ENCODE data around the gene TRPV4.

The TRPV4 gene

GRCh38 chr12:109793411-109793810 lies 39.8 kb downstream of the TRPV4 start:
- no peak for DNase-seq (ENCODE audit: extremely low read depth, low read depth)
- no peak for TF ChIP-seq CTCF (IDR thresholded peaks at IDR 0.05; ENCODE audit: low read depth, low read length)

GRCh38 chr12:109792992-109793391 lies 40.2 kb downstream of the TRPV4 start:
- no peak for TF ChIP-seq CTCF (IDR thresholded peaks at IDR 0.05; ENCODE audit: low read depth, low read length)
- no peak for DNase-seq (ENCODE audit: extremely low read depth, low read depth)

- DNase-seq (ENCODE audit: extremely low read depth, low read depth) = no peak
- TF ChIP-seq CTCF (IDR thresholded peaks at IDR 0.05; ENCODE audit: low read depth, low read length) = no peak
Measured at GRCh38 chr12:109789526-109790048, 43.6 kb downstream of the TRPV4 start.

- TF ChIP-seq CTCF (IDR thresholded peaks at IDR 0.05; ENCODE audit: low read depth, low read length) = no peak
- DNase-seq (ENCODE audit: extremely low read depth, low read depth) = no peak
Measured at GRCh38 chr12:109786799-109787198, 46.4 kb downstream of the TRPV4 start.

- no peak for TF ChIP-seq CTCF (IDR thresholded peaks at IDR 0.05; ENCODE audit: low read depth, low read length)
- no peak for DNase-seq (ENCODE audit: extremely low read depth, low read depth)
Measured at GRCh38 chr12:109785854-109786253, 47.3 kb downstream of the TRPV4 start.

GRCh38 chr12:109783965-109784244 lies 49.3 kb downstream of the TRPV4 start:
- TF ChIP-seq CTCF (IDR thresholded peaks at IDR 0.05; ENCODE audit: low read depth, low read length) = no peak
- no peak for DNase-seq (ENCODE audit: extremely low read depth, low read depth)

- no peak for TF ChIP-seq CTCF (IDR thresholded peaks at IDR 0.05; ENCODE audit: low read depth, low read length)
- no peak for DNase-seq (ENCODE audit: extremely low read depth, low read depth)
Measured at GRCh38 chr12:109783135-109783964, 49.8 kb downstream of the TRPV4 start.

Measured in AG09319 (cell line).